ENCODE data around the gene IGSF5. TPM values are rescaled to one million over a fixed set of nuclear protein-coding genes. Genes with fewer than 3 reads are reported as not detected.

IGSF5 gene
- total RNA-seq, 6 experiments from 2014 or later: not detected

GRCh38 chr21:39847877-39848276, 102.9 kb downstream of the IGSF5 start:
- Histone ChIP-seq H3K27ac (no peak overlapping the region), H3K36me3 (no peaks in the 10 kb centered on the region), H3K9me3 (no peaks in the 10 kb centered on the region), H3K27me3 (no peaks in the 10 kb centered on the region), H3K4me3 (no peak overlapping the region), H3K4me1 (no peaks in the 10 kb centered on the region)
- ATAC-seq (no peak), DNase-seq (no peak)
- TF ChIP-seq CTCF (IDR thresholded peaks at IDR 0.05) (no peak), POLR2A (IDR thresholded peaks at IDR 0.05) (no peak)
- 38% methylated on average over 1 of the region's 6 CpGs for WGBS (ENCODE audit: insufficient coverage, low coverage, low lambda C conversion rate, missing lambda C conversion rate)
- intact Hi-C loops (cut with DNase I): no loop called here

GRCh38 chr21:39849014-39849655, 104.2 kb downstream of the IGSF5 start:
- ATAC-seq (no peak), DNase-seq (no peak)
- TF ChIP-seq POLR2A (IDR thresholded peaks at IDR 0.05): no peak
- no peak for TF ChIP-seq CTCF (IDR thresholded peaks at IDR 0.05)
- Histone ChIP-seq H3K4me1 (no peaks in the 10 kb centered on the region), H3K4me3 (no peak overlapping the region), H3K9me3 (no peaks in the 10 kb centered on the region), H3K27ac (no peak overlapping the region), H3K36me3 (no peaks in the 10 kb centered on the region), H3K27me3 (no peaks in the 10 kb centered on the region)
- WGBS (ENCODE audit: insufficient coverage, low coverage, low lambda C conversion rate, missing lambda C conversion rate): 37% methylated on average over 9 of the region's 10 CpGs
- intact Hi-C loops (cut with DNase I): no loop called here

- 0% methylated on average over 1 of the region's 2 CpGs for WGBS (ENCODE audit: insufficient coverage, low coverage, low lambda C conversion rate, missing lambda C conversion rate)
- no peak for TF ChIP-seq CTCF (IDR thresholded peaks at IDR 0.05)
- TF ChIP-seq POLR2A (IDR thresholded peaks at IDR 0.05): no peak
- Histone ChIP-seq H3K9me3 (no peaks in the 10 kb centered on the region), H3K4me3 (no peak overlapping the region), H3K4me1 (no peaks in the 10 kb centered on the region), H3K27me3 (no peaks in the 10 kb centered on the region), H3K27ac (no peak overlapping the region), H3K36me3 (no peaks in the 10 kb centered on the region)
- intact Hi-C loops (cut with DNase I): no loop called here
- ATAC-seq: no peak
- no peak for DNase-seq
Observed at GRCh38 chr21:39850333-39850732, 105.3 kb downstream of the IGSF5 start.

GRCh38 chr21:39851002-39851618, 106.1 kb downstream of the IGSF5 start:
- Histone ChIP-seq H3K27ac (no peak overlapping the region), H3K4me1 (no peaks in the 10 kb centered on the region), H3K27me3 (no peaks in the 10 kb centered on the region), H3K36me3 (no peaks in the 10 kb centered on the region), H3K9me3 (no peaks in the 10 kb centered on the region), H3K4me3 (no peak overlapping the region)
- intact Hi-C loops (cut with DNase I): no loop called here
- TF ChIP-seq CTCF (IDR thresholded peaks at IDR 0.05) (no peak), POLR2A (IDR thresholded peaks at IDR 0.05) (no peak)
- 65% methylated on average over 7 of the region's 7 CpGs for WGBS (ENCODE audit: insufficient coverage, low coverage, low lambda C conversion rate, missing lambda C conversion rate)
- ATAC-seq (no peak), DNase-seq (no peak)

Other genes with a start within 250 kb of the IGSF5 start
- under 1 TPM; 0.06 to 0.26 (median 0.09) TPM for gene B3GALT5, start 132.2 kb upstream of the IGSF5 start, total RNA-seq
- gene PCP4, start 122.3 kb downstream of the IGSF5 start, total RNA-seq: not detected